CD4-positive, alpha-beta T cell treated with Interleukin-4 for 4 hours (primary cell): ENCODE measurements around the gene COL5A3.
A peak's percentile ranks its signal among the peaks of the same experiment; 100 is the strongest.
"Not testable (repeated sequence)": the region's sequence is repeated elsewhere in the genome, so short reads cannot be mapped to it uniquely, and the experiment has no call there.

ENCODE experiments used
- DNase-seq: peaks from one replicate; pipeline ENCODE4 v3.0.0-alpha.2; 2020

Gene COL5A3

DNA sequence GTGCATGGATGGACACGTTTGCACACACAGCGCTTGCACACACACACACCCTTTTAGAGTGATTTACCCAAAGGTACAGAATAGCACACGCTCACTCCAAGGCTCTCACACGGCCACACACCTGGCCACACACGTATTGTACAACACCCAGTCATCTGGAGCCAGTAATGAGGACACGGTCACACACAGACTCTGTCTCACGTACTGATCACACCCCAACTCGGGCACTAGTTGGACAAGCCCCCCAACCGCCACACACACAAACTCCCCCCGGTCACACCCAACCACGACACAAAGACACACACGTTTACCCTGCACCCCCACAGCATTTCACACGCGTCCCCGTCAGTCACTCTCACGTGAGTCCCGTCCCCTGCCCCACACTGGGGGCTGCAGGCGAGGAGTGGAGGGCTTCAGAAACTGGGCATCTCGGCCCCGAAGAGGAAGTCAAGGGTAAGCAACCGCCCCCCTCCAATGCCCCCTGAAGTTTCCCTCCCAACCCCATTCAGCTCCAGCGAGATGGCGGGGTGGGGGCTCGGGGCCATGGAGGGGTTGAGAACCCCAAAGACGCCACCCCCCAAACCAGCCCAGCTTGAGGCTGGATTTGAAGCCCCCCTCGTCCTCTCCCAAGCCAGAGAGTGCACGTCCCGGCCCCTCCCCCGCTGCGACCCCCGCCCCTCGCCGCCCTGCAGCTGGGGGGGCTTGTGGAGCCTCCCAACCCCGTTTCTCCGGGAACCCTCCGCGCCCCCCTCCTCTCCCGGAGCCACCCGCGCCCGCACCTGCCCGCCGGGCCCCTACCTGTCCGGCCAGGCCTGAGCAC is 74.6 kb downstream of the COL5A3 start:
- DNase-seq = no peak

DNA sequence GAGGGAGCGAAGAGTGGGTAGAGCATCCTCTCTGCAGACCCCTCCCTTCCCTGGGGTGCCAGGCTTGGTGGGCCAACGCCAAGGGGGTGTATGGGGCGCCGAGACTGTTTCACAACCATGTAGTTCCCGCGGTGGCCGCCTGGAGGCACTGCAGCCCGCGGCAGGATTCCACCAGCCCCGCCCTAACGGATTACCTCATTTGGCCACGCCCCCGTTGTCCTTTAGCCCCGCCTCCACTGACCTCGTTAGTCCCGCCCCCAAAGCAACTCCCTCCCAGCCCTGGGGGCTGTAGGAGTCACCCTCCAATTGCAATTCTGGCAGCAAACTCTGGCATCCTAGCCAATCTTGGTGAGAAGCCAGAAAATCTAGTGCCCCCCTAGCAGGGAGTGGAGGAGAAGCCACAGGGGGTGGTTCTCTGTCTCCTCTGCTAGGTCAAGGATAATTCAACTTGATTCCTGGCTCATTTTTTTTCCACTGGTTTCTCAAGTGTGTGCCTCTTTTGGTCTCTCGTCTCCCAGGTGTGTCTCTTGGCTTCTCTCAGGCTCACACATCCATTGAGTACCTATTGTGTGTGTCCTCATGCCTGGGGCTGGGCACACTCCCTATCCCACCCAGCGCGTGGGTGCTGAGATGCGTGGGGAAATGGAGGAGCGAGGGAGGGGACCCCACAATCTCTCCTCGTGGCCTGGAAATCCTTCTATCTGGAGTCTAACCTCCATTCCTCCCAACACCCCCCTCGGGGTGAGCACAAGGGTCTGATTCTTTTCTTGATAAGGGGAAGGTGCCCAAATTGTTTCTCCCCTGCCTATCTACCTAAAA is 76.0 kb downstream of the COL5A3 start:
- DNase-seq = peak; percentile 59

GRCh38 chr19:9932835-9933234 is 77.5 kb downstream of the COL5A3 start:
- DNase-seq = no peak

DNA sequence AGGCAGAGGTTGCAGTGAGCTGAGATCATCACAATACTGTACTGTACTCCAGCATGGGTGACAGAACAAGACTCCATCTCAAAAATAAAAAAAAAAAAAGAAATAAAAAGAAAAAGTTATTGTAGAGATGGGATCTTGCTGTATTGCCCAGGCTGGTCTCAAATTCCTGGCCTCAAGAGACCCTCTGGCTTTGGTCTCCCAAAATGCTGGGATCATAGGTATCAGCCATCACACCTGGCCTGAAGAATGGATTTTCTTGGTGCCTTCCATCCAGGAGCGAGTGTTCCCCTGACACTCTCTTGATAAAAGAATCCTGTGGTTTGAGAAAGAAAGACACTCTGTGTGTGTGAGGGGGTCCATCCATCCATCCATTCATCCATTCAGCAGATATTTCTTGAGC is 78.7 kb downstream of the COL5A3 start:
- DNase-seq = no peak

GRCh38 chr19:9923440-9923839 is 86.9 kb downstream of the COL5A3 start:
- no peak for DNase-seq

DNA sequence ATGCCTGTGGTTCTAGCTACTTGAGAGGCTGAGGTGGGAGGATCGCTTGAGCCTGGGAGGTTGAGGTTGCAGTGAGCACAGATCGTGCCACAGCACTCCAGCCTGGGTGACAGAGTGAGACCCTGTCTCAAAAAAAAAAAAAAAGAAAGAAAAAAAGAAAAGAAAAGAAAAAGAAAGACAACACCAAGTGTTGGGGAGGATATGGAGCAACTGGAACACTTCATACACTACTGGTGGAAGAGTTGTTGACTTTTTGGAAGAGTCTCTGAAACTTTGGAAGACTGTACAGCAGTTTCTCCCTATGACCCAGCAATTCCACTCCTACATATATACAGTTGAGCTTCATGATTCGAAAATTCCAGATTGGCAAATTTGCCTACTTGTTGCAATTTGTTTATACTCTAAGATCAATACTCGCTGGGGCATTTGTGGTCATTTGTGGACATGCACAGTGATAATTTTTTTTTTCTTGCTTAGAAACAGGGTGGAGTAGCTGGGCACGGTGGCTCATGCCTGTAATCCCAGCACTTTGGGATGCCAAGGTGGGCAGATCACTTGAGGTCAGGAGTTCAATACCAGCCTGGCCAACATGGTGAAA is 87.4 kb downstream of the COL5A3 start:
- not testable (repeated sequence) for DNase-seq

DNA sequence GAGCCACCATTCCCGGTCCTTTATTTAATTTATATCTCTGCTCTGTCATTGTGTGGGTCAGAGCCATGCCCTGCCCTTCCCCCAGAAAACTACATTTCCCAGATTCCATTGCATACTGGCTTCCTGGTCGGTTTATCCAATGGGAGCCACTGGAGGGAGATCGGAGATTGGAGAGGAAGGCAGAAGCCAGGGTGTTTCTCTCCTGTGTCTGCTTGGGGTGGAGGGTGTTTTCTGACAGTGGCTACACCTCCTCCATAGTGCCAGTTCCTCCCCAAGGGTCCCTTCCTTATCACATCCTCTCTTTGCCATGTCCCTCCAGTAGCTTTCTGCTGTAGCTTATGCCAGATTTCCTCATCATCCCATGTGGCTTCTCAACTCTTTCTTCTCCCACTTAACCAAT is 93.0 kb downstream of the COL5A3 start:
- DNase-seq = no peak

GRCh38 chr19:9916719-9917118 is 93.6 kb downstream of the COL5A3 start:
- no peak for DNase-seq

DNA sequence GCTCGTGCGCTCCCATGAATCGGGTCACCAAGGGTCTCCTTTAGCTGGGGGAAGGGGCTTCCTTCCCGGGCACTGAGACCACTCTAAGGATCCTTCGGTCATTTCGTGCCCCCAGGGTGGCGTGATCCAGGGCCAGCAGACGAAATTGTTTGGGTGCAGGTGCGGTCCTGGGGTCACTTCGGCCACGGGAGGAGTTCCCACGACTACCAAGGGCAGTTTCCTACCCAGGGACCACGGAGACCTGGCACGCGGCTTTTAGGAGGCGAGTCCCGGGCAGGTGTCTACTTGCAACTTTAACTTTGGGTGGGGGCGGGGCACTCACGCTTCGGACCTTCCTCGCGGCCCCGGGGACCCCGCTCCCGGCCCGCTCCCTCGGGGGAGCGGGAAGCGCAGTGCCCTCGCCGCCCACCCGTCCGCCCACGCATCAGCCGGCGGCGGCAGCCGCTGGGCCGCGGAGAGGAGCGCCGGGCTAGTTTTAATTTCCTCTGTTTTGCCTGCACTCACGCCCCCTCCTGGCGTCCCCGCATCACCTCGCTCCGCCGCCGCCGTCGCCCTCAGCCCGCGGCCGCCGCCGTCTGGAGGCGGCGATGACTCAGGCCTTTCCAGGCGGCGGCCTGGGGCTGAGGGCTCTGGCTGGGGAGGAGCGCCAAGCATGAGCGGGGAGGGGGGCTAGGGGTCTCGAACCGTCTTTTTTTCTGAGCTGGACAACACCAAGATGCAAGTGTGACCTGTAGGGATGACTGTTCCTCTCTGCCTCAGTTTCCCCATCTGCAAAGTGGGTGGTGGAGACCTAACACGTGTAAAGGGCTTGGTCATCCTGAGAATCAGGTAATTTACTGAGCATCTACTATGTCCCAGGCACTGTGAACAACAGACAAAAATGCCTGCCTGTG is 95.7 kb downstream of the COL5A3 start:
- DNase-seq = peak; percentile 76

DNA sequence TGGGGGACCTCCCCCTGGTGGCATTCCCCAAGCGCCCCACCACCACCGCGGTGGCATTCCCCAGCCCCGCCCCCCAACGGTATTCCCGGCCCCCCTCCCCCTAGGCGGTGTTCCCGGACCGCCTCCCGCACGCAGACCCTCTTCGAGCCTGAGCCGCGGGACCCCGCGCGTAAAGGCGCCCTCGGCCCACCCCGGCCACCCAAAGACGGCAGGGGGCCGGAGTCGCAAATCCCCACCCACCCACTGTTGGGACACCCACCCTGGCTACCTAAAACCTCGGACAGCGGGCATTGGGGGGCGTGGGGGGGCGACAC is 96.3 kb downstream of the COL5A3 start:
- DNase-seq = no peak

GRCh38 chr19:9913237-9914000 is 96.9 kb downstream of the COL5A3 start:
- DNase-seq = no peak

GRCh38 chr19:9912551-9913236 is 97.6 kb downstream of the COL5A3 start:
- DNase-seq = no peak

DNA sequence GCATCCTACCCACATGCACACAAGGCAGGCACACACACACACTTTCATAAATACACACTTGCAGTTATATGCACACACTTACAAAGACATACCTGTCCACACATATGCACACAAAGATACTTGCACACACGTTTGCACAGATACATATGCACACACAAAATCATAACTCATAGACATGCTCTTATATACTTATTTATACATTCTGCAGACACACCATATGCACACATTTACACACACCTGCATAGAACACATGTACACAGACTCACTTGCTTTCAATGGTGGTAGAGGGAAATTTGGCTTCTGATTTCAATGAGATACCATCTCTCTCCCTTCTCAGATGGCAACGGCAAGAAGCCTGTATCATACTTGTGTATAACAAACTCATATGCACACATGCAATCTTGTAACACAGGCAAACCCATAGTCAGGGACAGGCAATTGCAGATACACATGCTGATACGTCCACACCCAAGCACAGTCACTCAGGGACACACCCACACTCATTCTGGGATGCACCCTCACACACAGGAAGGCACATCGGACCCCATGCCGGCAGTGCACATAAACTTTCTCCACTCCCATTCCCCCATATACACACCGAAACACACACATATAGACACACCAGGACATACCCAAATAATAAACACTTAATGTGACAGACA is 98.6 kb downstream of the COL5A3 start:
- no peak for DNase-seq

DNA sequence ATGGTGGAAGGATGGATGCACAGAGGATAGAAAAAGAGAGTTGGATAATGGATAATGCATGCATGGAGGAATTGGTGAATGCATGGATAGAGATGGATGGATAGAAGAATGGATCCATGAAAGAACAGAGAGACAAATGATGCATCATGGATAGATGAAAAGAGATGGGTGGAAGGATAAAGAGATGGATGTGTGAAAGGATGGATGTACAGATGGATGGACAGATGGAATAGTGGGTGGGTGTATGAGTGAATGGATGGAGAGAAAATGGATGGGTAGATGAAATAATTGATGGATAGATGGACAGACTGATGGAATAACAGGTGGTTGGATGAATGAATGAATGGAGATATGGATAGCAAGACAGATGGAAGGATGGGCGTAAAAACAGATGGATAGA is 99.7 kb downstream of the COL5A3 start:
- no peak for DNase-seq
